CD8-positive, alpha-beta memory T cell (primary cell): Measurements from ENCODE around the gene BCL11A. TPM values are rescaled to one million over a fixed set of nuclear protein-coding genes. Genes with fewer than 3 reads are reported as not detected.

ENCODE experiments used
- CTCF ChIA-PET: fragments of 350-600 bp; sonication (Branson Sonifier 250); formaldehyde crosslinking; loops from one replicate; lab custom pipeline; 2021; ENCODE audit warnings: antibody characterized with exemption; lab: Charles Lee
- POLR2A ChIA-PET: fragments of 350-600 bp; sonication (Branson Sonifier 250); formaldehyde crosslinking; loops from one replicate; lab custom pipeline; 2021; ENCODE audit warnings: antibody characterized with exemption; lab: Charles Lee
- DNase-seq, 5 donors: peaks; one replicate each; pipeline versions ENCODE4 v3.0.0 to v3.0.0-alpha.2; 2020 to 2022; ENCODE audit warnings: mixed read lengths in 1 of 5
- H3K27ac ChIP-seq: one replicate; pipeline ENCODE4 v1.7.0; 2013; ENCODE audit warnings: low read depth, mild to moderate bottlenecking, low read length, moderate library complexity
- H3K27me3 ChIP-seq: 2 replicates; pipeline ENCODE4 v1.7.0; 2013; ENCODE audit warnings: low read length, mild to moderate bottlenecking; ENCODE audit not compliant: insufficient read depth, poor library complexity, severe bottlenecking
- H3K36me3 ChIP-seq: 2 replicates; pipeline ENCODE4 v1.7.0; 2013; ENCODE audit warnings: mild to moderate bottlenecking, low read length, moderate library complexity; ENCODE audit not compliant: insufficient read depth
- H3K4me1 ChIP-seq: 2 replicates; pipeline ENCODE4 v1.7.0; 2013; ENCODE audit warnings: mild to moderate bottlenecking, low read length, moderate library complexity; ENCODE audit not compliant: insufficient read depth
- H3K4me3 ChIP-seq: 2 replicates; pipeline ENCODE4 v1.7.0; 2013; ENCODE audit warnings: mild to moderate bottlenecking, low read length
- H3K9me3 ChIP-seq: 2 replicates; pipeline ENCODE4 v1.7.0; 2013; ENCODE audit warnings: mild to moderate bottlenecking, low read length
- H3K27ac Mint-ChIP-seq, 8 donors: one replicate each; pipeline ENCODE4 v1.8.0; 2020 to 2021; ENCODE audit warnings: mixed read lengths in 8 of 8, mild to moderate bottlenecking in 6 of 8, inconsistent platforms in 3 of 8, moderate library complexity in 3 of 8
- H3K27me3 Mint-ChIP-seq, 2 donors: one replicate each; pipeline ENCODE4 v1.8.0; 2020 to 2021; ENCODE audit warnings: mixed read lengths in 2 of 2, mild to moderate bottlenecking in 1 of 2, moderate library complexity in 1 of 2
- H3K36me3 Mint-ChIP-seq, 3 donors: one replicate each; pipeline ENCODE4 v1.8.0; 2020 to 2021; ENCODE audit warnings: mixed read lengths in 3 of 3, inconsistent platforms in 1 of 3, mild to moderate bottlenecking in 1 of 3
- H3K4me1 Mint-ChIP-seq, 3 donors: one replicate each; pipeline ENCODE4 v1.8.0; 2020 to 2021; ENCODE audit warnings: mixed read lengths in 3 of 3, inconsistent platforms in 1 of 3, mild to moderate bottlenecking in 1 of 3
- H3K4me3 Mint-ChIP-seq, 7 donors: one replicate each; pipeline ENCODE4 v1.8.0; 2020 to 2021; ENCODE audit warnings: mixed read lengths in 7 of 7, mild to moderate bottlenecking in 6 of 7, moderate library complexity in 4 of 7, inconsistent platforms in 2 of 7
- H3K9me3 Mint-ChIP-seq, 5 donors: one replicate each; pipeline ENCODE4 v1.8.0; 2020 to 2022; ENCODE audit warnings: mixed read lengths in 5 of 5, mild to moderate bottlenecking in 3 of 5, moderate library complexity in 2 of 5, inconsistent platforms in 1 of 5
- polyA plus RNA-seq: library from polyadenylated mRNA; unstranded; fragments of 300-500 nt; fragmentation: Illumina TruSeq; gene quantifications from one replicate; pipeline ENCODE4 v1.2.3, GENCODE V29; 2021
- total RNA-seq, 2 experiments: library from RNA; stranded (reverse); gene quantifications; one replicate each; pipeline ENCODE4 v1.2.3, GENCODE V29; 2021

Gene BCL11A
- total and polyA plus RNA-seq, 3 experiments from 2014 or later, result 0.07 to 0.15 TPM; not detected in 1

- H3K27ac Mint-ChIP-seq, result no peak overlapping the region
- H3K4me1 ChIP-seq, result no peaks in the 10 kb centered on the region
- DNase-seq, result no peak
- no peaks in the 10 kb centered on the region for H3K4me1 Mint-ChIP-seq
- no peaks in the 10 kb centered on the region for H3K9me3 ChIP-seq
- H3K36me3 Mint-ChIP-seq, result no peaks in the 10 kb centered on the region
- no peak overlapping the region for H3K4me3 ChIP-seq
- H3K27ac ChIP-seq, result no peak overlapping the region
- ChIA-PET CTCF (no interaction called here), POLR2A (no interaction called here)
- H3K27me3 ChIP-seq, result no peaks in the 10 kb centered on the region
- peaks cover 7 to 23% of the 10 kb centered on the region in 2 donors for H3K27me3 Mint-ChIP-seq
- no peaks in the 10 kb centered on the region for H3K9me3 Mint-ChIP-seq
- no peak overlapping the region for H3K4me3 Mint-ChIP-seq
- no peaks in the 10 kb centered on the region for H3K36me3 ChIP-seq
Observed at GRCh38 chr2:60438131-60438530, 115.3 kb downstream of the BCL11A start.

- H3K4me3 ChIP-seq, result no peak overlapping the region
- H3K27ac Mint-ChIP-seq, result peak overlapping the region in 1 of 8 donors; percentile 92
- POLR2A ChIA-PET, result no interaction called here
- CTCF ChIA-PET, result no interaction called here
- H3K27ac ChIP-seq, result no peak overlapping the region
- no peaks in the 10 kb centered on the region for H3K4me1 Mint-ChIP-seq
- H3K4me3 Mint-ChIP-seq, result no peak overlapping the region
- H3K36me3 ChIP-seq, result no peaks in the 10 kb centered on the region
- no peaks in the 10 kb centered on the region for H3K27me3 ChIP-seq
- no peaks in the 10 kb centered on the region for H3K36me3 Mint-ChIP-seq
- peaks cover 4 to 20% of the 10 kb centered on the region in 2 donors for H3K27me3 Mint-ChIP-seq
- no peaks in the 10 kb centered on the region for H3K4me1 ChIP-seq
- no peak for DNase-seq
- no peaks in the 10 kb centered on the region for H3K9me3 ChIP-seq
- H3K9me3 Mint-ChIP-seq, result no peaks in the 10 kb centered on the region
Observed at GRCh38 chr2:60437080-60437696, 116.3 kb downstream of the BCL11A start.

- H3K27me3 Mint-ChIP-seq, result peaks cover 0 to 6% of the 10 kb centered on the region in 2 donors
- POLR2A ChIA-PET, result no interaction called here
- no peaks in the 10 kb centered on the region for H3K4me1 Mint-ChIP-seq
- Histone ChIP-seq H3K36me3 (no peaks in the 10 kb centered on the region), H3K27ac (no peak overlapping the region), H3K4me1 (no peaks in the 10 kb centered on the region), H3K4me3 (no peak overlapping the region), H3K9me3 (no peaks in the 10 kb centered on the region), H3K27me3 (no peaks in the 10 kb centered on the region)
- peaks cover 0 to 1% (median 0%) of the 10 kb centered on the region in 5 donors for H3K9me3 Mint-ChIP-seq
- peak overlapping the region in 1 of 7 donors; percentile 8 for H3K4me3 Mint-ChIP-seq
- H3K36me3 Mint-ChIP-seq, result no peaks in the 10 kb centered on the region
- DNase-seq, result no peak
- CTCF ChIA-PET, result no interaction called here
- H3K27ac Mint-ChIP-seq, result no peak overlapping the region
Observed at GRCh38 chr2:60433018-60433596, 120.3 kb downstream of the BCL11A start.

- no peaks in the 10 kb centered on the region for H3K36me3 ChIP-seq
- H3K4me3 Mint-ChIP-seq, result no peak overlapping the region
- no peak overlapping the region for H3K27ac Mint-ChIP-seq
- no peak overlapping the region for H3K27ac ChIP-seq
- DNase-seq, result no peak
- ChIA-PET POLR2A (no interaction called here), CTCF (no interaction called here)
- no peak overlapping the region for H3K4me3 ChIP-seq
- no peaks in the 10 kb centered on the region for H3K36me3 Mint-ChIP-seq
- H3K4me1 ChIP-seq, result no peaks in the 10 kb centered on the region
- no peaks in the 10 kb centered on the region for H3K4me1 Mint-ChIP-seq
- no peaks in the 10 kb centered on the region for H3K27me3 Mint-ChIP-seq
- no peaks in the 10 kb centered on the region for H3K27me3 ChIP-seq
- H3K9me3 Mint-ChIP-seq, result peaks cover 0 to 1% (median 0%) of the 10 kb centered on the region in 5 donors
- no peaks in the 10 kb centered on the region for H3K9me3 ChIP-seq
Observed at GRCh38 chr2:60432035-60432601, 121.3 kb downstream of the BCL11A start.

- DNase-seq, result no peak
- Histone ChIP-seq H3K36me3 (no peaks in the 10 kb centered on the region), H3K9me3 (no peaks in the 10 kb centered on the region), H3K27me3 (no peaks in the 10 kb centered on the region), H3K4me3 (no peak overlapping the region), H3K4me1 (no peaks in the 10 kb centered on the region), H3K27ac (no peak overlapping the region)
- ChIA-PET POLR2A (no interaction called here), CTCF (interaction anchor here (0.7 kb wide), 1 partner anchor 29 kb away, joined by 5 read pairs; no protein-coding TSS in a partner anchor)
- no peaks in the 10 kb centered on the region for H3K4me1 Mint-ChIP-seq
- H3K9me3 Mint-ChIP-seq, result peaks cover 0 to 3% (median 0%) of the 10 kb centered on the region in 5 donors
- H3K27me3 Mint-ChIP-seq, result no peaks in the 10 kb centered on the region
- no peaks in the 10 kb centered on the region for H3K36me3 Mint-ChIP-seq
- H3K27ac Mint-ChIP-seq, result no peak overlapping the region
- H3K4me3 Mint-ChIP-seq, result no peak overlapping the region
Observed at GRCh38 chr2:60429681-60430080, 123.8 kb downstream of the BCL11A start.

GRCh38 chr2:60426880-60427279, 126.6 kb downstream of the BCL11A start:
- H3K4me1 Mint-ChIP-seq, result no peaks in the 10 kb centered on the region
- CTCF ChIA-PET, result no interaction called here
- peaks cover 0 to 4% of the 10 kb centered on the region in 2 donors for H3K27me3 Mint-ChIP-seq

GRCh38 chr2:60426341-60426740, 127.1 kb downstream of the BCL11A start:
- Histone ChIP-seq H3K9me3 (no peaks in the 10 kb centered on the region), H3K27ac (no peak overlapping the region), H3K27me3 (no peaks in the 10 kb centered on the region), H3K4me3 (no peak overlapping the region), H3K4me1 (no peaks in the 10 kb centered on the region), H3K36me3 (no peaks in the 10 kb centered on the region)
- H3K9me3 Mint-ChIP-seq, result peaks cover 0 to 3% (median 0%) of the 10 kb centered on the region in 5 donors
- no peak for DNase-seq
- CTCF ChIA-PET, result no interaction called here
- peaks cover 0 to 4% of the 10 kb centered on the region in 2 donors for H3K27me3 Mint-ChIP-seq
- H3K36me3 Mint-ChIP-seq, result no peaks in the 10 kb centered on the region
- POLR2A ChIA-PET, result no interaction called here
- H3K4me3 Mint-ChIP-seq, result no peak overlapping the region
- no peak overlapping the region for H3K27ac Mint-ChIP-seq
- H3K4me1 Mint-ChIP-seq, result no peaks in the 10 kb centered on the region

More at GRCh38 chr2:60426880-60427279, 126.6 kb downstream of the BCL11A start:
- no peak overlapping the region for H3K27ac Mint-ChIP-seq
- no peak overlapping the region for H3K4me3 Mint-ChIP-seq
- no peaks in the 10 kb centered on the region for H3K36me3 Mint-ChIP-seq
- Histone ChIP-seq H3K27ac (no peak overlapping the region), H3K27me3 (no peaks in the 10 kb centered on the region), H3K4me1 (no peaks in the 10 kb centered on the region), H3K36me3 (no peaks in the 10 kb centered on the region), H3K9me3 (no peaks in the 10 kb centered on the region), H3K4me3 (no peak overlapping the region)
- peaks cover 0 to 3% (median 0%) of the 10 kb centered on the region in 5 donors for H3K9me3 Mint-ChIP-seq
- POLR2A ChIA-PET, result no interaction called here
- no peak for DNase-seq

- H3K4me3 ChIP-seq, result no peak overlapping the region
- H3K27me3 ChIP-seq, result no peaks in the 10 kb centered on the region
- no peak overlapping the region for H3K27ac ChIP-seq
- POLR2A ChIA-PET, result no interaction called here
- H3K36me3 ChIP-seq, result no peaks in the 10 kb centered on the region
- Mint-ChIP-seq H3K36me3 (no peaks in the 10 kb centered on the region), H3K4me1 (no peaks in the 10 kb centered on the region), H3K27ac (no peak overlapping the region), H3K9me3 (peaks cover 0 to 3% (median 0%) of the 10 kb centered on the region in 5 donors), H3K27me3 (peaks cover 0 to 4% of the 10 kb centered on the region in 2 donors), H3K4me3 (no peak overlapping the region)
- no peaks in the 10 kb centered on the region for H3K4me1 ChIP-seq
- DNase-seq, result no peak
- CTCF ChIA-PET, result no interaction called here
- no peaks in the 10 kb centered on the region for H3K9me3 ChIP-seq
Observed at GRCh38 chr2:60424233-60424632, 129.2 kb downstream of the BCL11A start.
